GM12891 (cell line): ENCODE measurements around the gene PEPD.

Source experiments
- DNase-seq: peaks from one replicate; pipeline ENCODE4 v3.0.0; 2011; ENCODE audit warnings: low spot score; ENCODE audit not compliant: insufficient read length
- FAIRE-seq: peaks from 2 replicates; lab custom pipeline; 2011; peaks lifted over from hg19 to GRCh38; lab: Jason Lieb, UNC
- PAX5 ChIP-seq: IDR thresholded peaks from 2 replicates; pipeline ENCODE4 v1.6.1; 2011; ENCODE audit warnings: low read length, moderate library complexity, mild to moderate bottlenecking; ENCODE audit not compliant: insufficient read depth, severe bottlenecking
- POLR2A ChIP-seq: IDR thresholded peaks from 2 replicates; pipeline ENCODE4 v1.6.1; 2011; ENCODE audit warnings: low read depth, low read length, control low read depth
- POLR2AphosphoS5 ChIP-seq: IDR thresholded peaks from 2 replicates; pipeline ENCODE4 v1.6.1; 2011; ENCODE audit warnings: low read depth, low read length, control low read depth
- POU2F2 ChIP-seq: IDR thresholded peaks from 2 replicates; pipeline ENCODE4 v1.6.1; 2011; ENCODE audit warnings: low read depth, mild to moderate bottlenecking, control low read depth, low read length, moderate library complexity
- SPI1 ChIP-seq: IDR thresholded peaks from 2 replicates; pipeline ENCODE4 v1.6.1; 2011; ENCODE audit warnings: low read depth, low read length, control low read depth
- TAF1 ChIP-seq: IDR thresholded peaks from 2 replicates; pipeline ENCODE4 v1.6.1; 2011; ENCODE audit warnings: low read depth, low read length, control low read depth

PEPD gene

GRCh38 chr19:33514885-33515551, 6.6 kb downstream of the PEPD start:
- DNase-seq (no peak), FAIRE-seq (no peak)
- no peak for TF ChIP-seq SPI1
- no peak for TF ChIP-seq POLR2AphosphoS5
- TF ChIP-seq TAF1, result no peak

- no peak for FAIRE-seq
- TF ChIP-seq TAF1 (no peak), POU2F2 (no peak), SPI1 (no peak), POLR2A (no peak), POLR2AphosphoS5 (no peak), PAX5 (no peak)
- no peak for DNase-seq
Measured at GRCh38 chr19:33513424-33513823, 8.2 kb downstream of the PEPD start.

- TF ChIP-seq POLR2AphosphoS5 (no peak), PAX5 (no peak), POLR2A (no peak), POU2F2 (no peak), TAF1 (no peak), SPI1 (no peak)
- DNase-seq (no peak), FAIRE-seq (no peak)
Measured at GRCh38 chr19:33512580-33513137, 8.9 kb downstream of the PEPD start.

- FAIRE-seq, result no peak
- TF ChIP-seq TAF1 (no peak), POU2F2 (no peak), SPI1 (no peak), POLR2A (no peak), POLR2AphosphoS5 (no peak), PAX5 (no peak)
Measured at GRCh38 chr19:33512021-33512420, 9.6 kb downstream of the PEPD start.

GRCh38 chr19:33511346-33511745, 10.2 kb downstream of the PEPD start:
- no peak for TF ChIP-seq SPI1
- no peak for TF ChIP-seq PAX5
- no peak for TF ChIP-seq TAF1
- no peak for TF ChIP-seq POU2F2
- no peak for TF ChIP-seq POLR2A
- no peak for TF ChIP-seq POLR2AphosphoS5
- FAIRE-seq (no peak), DNase-seq (no peak)

More at GRCh38 chr19:33512021-33512420, 9.6 kb downstream of the PEPD start:
- no peak for DNase-seq

- DNase-seq (no peak), FAIRE-seq (no peak)
- TF ChIP-seq SPI1 (no peak), POLR2A (no peak), POU2F2 (no peak), TAF1 (no peak), POLR2AphosphoS5 (no peak)
Measured at GRCh38 chr19:33510462-33511194, 11.0 kb downstream of the PEPD start.

GRCh38 chr19:33509774-33510173, 11.8 kb downstream of the PEPD start:
- FAIRE-seq, result no peak
- no peak for DNase-seq

GRCh38 chr19:33508941-33509614, 12.5 kb downstream of the PEPD start:
- no peak for FAIRE-seq
- DNase-seq, result no peak
- TF ChIP-seq POLR2A (no peak), POU2F2 (no peak), POLR2AphosphoS5 (no peak), TAF1 (no peak), SPI1 (no peak), PAX5 (no peak)

More at GRCh38 chr19:33509774-33510173, 11.8 kb downstream of the PEPD start:
- TF ChIP-seq POLR2AphosphoS5 (no peak), TAF1 (no peak)

- no peak for TF ChIP-seq SPI1
- no peak for TF ChIP-seq PAX5
- TF ChIP-seq POU2F2, result no peak
- TF ChIP-seq TAF1, result no peak
- TF ChIP-seq POLR2AphosphoS5, result no peak
- TF ChIP-seq POLR2A, result no peak
- FAIRE-seq, result no peak
- DNase-seq, result no peak
Measured at GRCh38 chr19:33508431-33508830, 13.2 kb downstream of the PEPD start.
